ENCODE data around the gene UGGT2.

Gene UGGT2, protein sequence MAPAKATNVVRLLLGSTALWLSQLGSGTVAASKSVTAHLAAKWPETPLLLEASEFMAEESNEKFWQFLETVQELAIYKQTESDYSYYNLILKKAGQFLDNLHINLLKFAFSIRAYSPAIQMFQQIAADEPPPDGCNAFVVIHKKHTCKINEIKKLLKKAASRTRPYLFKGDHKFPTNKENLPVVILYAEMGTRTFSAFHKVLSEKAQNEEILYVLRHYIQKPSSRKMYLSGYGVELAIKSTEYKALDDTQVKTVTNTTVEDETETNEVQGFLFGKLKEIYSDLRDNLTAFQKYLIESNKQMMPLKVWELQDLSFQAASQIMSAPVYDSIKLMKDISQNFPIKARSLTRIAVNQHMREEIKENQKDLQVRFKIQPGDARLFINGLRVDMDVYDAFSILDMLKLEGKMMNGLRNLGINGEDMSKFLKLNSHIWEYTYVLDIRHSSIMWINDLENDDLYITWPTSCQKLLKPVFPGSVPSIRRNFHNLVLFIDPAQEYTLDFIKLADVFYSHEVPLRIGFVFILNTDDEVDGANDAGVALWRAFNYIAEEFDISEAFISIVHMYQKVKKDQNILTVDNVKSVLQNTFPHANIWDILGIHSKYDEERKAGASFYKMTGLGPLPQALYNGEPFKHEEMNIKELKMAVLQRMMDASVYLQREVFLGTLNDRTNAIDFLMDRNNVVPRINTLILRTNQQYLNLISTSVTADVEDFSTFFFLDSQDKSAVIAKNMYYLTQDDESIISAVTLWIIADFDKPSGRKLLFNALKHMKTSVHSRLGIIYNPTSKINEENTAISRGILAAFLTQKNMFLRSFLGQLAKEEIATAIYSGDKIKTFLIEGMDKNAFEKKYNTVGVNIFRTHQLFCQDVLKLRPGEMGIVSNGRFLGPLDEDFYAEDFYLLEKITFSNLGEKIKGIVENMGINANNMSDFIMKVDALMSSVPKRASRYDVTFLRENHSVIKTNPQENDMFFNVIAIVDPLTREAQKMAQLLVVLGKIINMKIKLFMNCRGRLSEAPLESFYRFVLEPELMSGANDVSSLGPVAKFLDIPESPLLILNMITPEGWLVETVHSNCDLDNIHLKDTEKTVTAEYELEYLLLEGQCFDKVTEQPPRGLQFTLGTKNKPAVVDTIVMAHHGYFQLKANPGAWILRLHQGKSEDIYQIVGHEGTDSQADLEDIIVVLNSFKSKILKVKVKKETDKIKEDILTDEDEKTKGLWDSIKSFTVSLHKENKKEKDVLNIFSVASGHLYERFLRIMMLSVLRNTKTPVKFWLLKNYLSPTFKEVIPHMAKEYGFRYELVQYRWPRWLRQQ (N-terminal part only)

GRCh38 chr13:96053003-96053703 lies at the start of gene UGGT2:
TSS of gene UGGT2 (minus strand) at chr13:96053401. CDS start at chr13:96053312, 89 bp downstream.
- no peak for DNase-seq (ENCODE audit: low read depth, low spot score)

DNA sequence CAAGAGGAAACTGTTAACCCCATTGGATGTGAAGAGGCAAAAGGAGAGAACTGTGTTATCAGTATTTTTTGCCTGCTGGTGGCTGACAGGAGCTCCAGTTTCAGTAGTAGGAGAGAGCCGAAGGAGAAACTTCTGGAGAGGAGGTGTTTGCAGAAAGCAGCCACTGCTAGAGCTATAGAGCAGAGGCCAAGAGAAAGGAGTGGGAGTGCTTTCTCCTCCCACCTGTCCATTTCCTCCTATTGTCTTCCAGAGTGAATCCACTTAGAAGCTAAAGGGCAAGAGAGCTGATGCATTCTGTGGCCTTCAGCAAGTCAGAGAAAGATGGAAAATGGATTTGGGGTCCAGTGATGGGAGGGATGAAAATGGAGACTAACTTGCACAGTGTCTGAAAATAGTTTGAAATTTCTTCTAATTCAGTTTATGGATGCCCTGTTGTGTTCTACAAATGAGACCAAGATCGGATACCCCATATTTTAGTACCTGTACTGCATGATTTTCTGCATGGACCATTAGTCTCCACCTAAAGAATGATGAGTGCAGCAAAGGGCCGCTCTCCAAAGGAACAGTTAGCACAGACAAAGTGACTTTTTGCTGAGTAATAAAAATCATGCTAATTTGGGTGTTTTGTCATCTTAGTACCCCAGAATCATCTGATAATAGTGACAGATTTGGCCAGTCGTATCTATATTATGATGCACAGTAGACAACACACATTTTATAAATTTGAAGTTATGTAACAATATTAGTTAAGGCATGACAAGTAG lies 47.4 kb upstream of the UGGT2 start:
- DNase-seq (ENCODE audit: low read depth, low spot score), result no peak

GRCh38 chr13:96093296-96094006 lies 40.2 kb upstream of the UGGT2 start:
- no peak for DNase-seq (ENCODE audit: low read depth, low spot score)

- DNase-seq (ENCODE audit: low read depth, low spot score), result no peak
Observed at GRCh38 chr13:96091164-96092117, 38.2 kb upstream of the UGGT2 start.

DNA sequence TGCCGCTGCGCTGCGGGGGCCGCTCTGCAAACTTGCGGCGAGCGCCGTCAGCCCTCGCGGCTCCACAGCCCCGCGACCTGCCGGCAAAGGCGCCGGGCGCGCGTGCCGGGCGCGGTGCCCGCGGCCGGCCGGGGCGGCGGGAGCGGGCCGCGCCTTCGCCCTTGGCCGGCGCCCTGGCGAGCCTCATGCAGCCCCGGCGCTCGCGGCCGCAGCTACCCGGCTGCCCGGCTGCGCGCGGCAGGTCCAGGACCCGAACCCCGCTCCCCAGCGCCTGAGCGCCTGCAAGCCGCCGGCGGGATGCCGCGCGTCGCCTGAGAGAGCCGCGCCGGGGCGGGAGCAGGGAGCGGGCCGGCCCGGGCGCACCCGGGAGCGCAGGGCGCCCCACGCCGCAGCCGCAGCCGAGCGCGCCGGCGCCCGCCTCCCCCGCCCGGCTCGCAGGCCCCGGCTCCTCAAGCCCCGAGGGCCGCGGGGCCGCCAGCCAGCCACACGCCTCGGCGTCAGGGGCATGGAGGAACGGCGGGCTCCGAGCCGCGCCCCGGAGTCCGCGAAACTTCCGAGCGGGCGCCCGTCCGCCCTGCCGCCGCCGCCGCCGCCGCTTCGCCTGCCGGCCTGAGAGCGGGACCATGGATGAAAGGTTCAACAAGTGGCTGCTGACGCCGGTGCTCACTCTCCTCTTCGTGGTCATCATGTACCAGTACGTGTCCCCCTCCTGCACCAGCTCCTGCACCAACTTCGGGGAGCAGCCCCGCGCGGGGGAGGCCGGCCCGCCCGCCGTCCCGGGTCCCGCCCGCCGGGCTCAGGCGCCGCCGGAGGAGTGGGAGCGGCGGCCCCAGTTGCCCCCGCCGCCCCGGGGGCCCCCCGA lies 37.3 kb upstream of the UGGT2 start:
- DNase-seq (ENCODE audit: low read depth, low spot score), result no peak

GRCh38 chr13:96089749-96090239 lies 36.6 kb upstream of the UGGT2 start, which contains the start of gene HS6ST3:
TSS of gene HS6ST3 (plus strand) at chr13:96090107.
- DNase-seq (ENCODE audit: low read depth, low spot score), result no peak

GRCh38 chr13:96089139-96089538 lies 35.9 kb upstream of the UGGT2 start:
- no peak for DNase-seq (ENCODE audit: low read depth, low spot score)

- DNase-seq (ENCODE audit: low read depth, low spot score), result no peak
Observed at GRCh38 chr13:96086736-96087135, 33.5 kb upstream of the UGGT2 start.

- no peak for DNase-seq (ENCODE audit: low read depth, low spot score)
Observed at GRCh38 chr13:96082640-96083039, 29.4 kb upstream of the UGGT2 start.

GRCh38 chr13:96081888-96082287 lies 28.7 kb upstream of the UGGT2 start:
- no peak for DNase-seq (ENCODE audit: low read depth, low spot score)

DNA sequence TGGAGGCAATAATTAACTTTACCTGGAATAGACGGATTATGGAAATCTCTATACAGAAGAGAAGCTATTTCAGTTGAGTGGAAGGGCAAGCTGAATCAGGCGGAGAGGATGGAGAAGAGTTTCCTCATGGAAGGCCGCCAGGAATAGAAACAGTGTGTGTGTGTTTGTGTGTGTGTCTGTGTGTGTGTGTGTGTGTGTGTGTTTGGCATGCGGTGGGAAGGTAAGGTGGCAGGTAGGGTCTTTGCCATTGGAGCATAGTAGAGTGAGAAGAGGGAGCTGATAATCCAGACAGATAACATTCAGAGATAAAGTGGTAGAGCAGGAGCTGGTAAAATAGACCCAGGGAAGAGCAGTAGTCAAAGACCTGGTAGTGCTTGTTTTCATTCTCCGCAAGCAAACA lies 27.5 kb upstream of the UGGT2 start:
- DNase-seq (ENCODE audit: low read depth, low spot score), result no peak

DNA sequence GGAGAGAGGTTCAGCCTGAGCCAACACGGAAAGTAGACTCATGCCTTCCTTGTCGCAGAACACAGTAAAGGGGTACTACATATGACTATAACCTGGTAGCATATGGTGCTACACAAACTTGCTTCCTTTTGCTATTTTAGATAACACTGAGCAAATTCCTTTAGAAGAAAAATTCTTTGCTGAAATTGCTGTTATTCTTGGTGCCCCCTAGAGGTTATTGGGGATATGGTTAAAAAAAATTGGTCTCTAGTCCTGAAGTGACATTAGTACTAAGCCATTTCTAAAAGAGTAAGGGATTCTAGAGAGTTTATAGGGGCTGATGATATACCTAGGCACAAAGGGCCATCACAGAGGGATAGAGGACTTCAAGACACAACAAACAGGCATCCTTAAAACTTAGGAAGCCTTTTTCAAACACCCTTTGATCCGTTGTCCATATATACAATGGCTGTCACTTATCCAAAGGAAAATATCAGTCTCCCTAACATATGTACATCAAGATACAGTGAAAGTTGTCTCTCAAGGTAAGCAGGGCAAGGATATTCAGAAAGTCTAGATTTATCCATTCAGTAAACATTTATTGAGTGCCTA lies 22.8 kb upstream of the UGGT2 start:
- no peak for DNase-seq (ENCODE audit: low read depth, low spot score)

- DNase-seq (ENCODE audit: low read depth, low spot score), result no peak
Observed at GRCh38 chr13:96072392-96072791, 19.2 kb upstream of the UGGT2 start.

- no peak for DNase-seq (ENCODE audit: low read depth, low spot score)
Observed at GRCh38 chr13:96071504-96071903, 18.3 kb upstream of the UGGT2 start.

- no peak for DNase-seq (ENCODE audit: low read depth, low spot score)
Observed at GRCh38 chr13:96068729-96069128, 15.5 kb upstream of the UGGT2 start.

- no peak for DNase-seq (ENCODE audit: low read depth, low spot score)
Observed at GRCh38 chr13:96065849-96066248, 12.6 kb upstream of the UGGT2 start.

DNA sequence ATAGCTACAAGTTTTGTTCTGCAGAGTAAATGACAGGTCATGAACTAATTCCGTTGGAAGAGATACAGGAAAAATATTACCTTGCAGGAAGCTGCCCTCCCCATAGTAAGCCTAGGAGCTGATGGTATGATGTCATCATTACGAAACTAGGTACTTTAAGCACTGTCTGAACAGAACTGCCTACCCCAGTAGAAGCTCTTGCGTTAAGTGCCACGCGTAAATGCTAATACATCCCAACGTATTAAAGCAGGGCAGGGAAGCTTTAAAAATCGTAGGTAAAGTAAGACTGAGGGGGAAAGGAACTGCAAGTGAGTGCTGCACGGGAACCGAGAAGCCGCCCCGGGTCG lies 572 bp downstream of the UGGT2 start:
- DNase-seq (ENCODE audit: low read depth, low spot score), result no peak
